ENCODE data around the gene NT5C1B.

NT5C1B gene

DNA sequence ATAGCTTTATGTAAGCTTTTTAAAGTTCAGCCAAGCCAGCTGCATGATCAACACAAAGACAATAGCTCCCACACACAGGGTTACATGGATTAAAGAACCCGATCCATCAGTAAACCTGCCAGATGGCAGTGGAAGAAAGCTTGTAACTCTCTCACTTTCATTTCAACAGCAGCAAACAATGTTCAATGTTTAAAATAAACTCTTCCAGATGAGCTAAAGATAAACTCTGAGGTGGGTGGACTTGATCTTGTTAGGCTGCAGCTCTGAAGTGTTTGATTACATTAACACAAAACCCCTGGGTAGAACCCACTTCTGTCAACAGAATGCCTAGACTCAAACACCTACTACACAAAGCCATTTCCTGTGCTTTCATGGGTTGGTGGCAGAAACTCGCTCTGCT, 42.8 kb downstream of the NT5C1B start:
- no peak overlapping the region for H3K14ac ChIP-seq (ENCODE audit: low read length)
- no peak overlapping the region for H4K91ac ChIP-seq (ENCODE audit: low read depth, low read length, poor library complexity)
- H2AK5ac ChIP-seq (ENCODE audit: low read depth, low read length), result no peak overlapping the region
- H2BK15ac ChIP-seq (ENCODE audit: low read length), result no peak overlapping the region
- H3K23ac ChIP-seq (ENCODE audit: low read depth, low read length, poor library complexity), result no peak overlapping the region
- H3K18ac ChIP-seq (ENCODE audit: low read length), result no peak overlapping the region
- no peak overlapping the region for H3K4ac ChIP-seq (ENCODE audit: low read length)
- no peak overlapping the region for H2BK5ac ChIP-seq (ENCODE audit: low read length)
- H2BK120ac ChIP-seq (ENCODE audit: low read depth, low read length), result no peak overlapping the region
- no peak overlapping the region for H2BK12ac ChIP-seq (ENCODE audit: low read length)
- no peaks in the 10 kb centered on the region for H3K27me3 ChIP-seq (ENCODE audit: control insufficient read depth in 3 of 3, insufficient read depth in 3 of 3, low read depth in 1 of 3, low read length in 3 of 3)
- H3K4me1 ChIP-seq (ENCODE audit: control insufficient read depth in 2 of 2, insufficient read depth in 1 of 2, low read depth in 1 of 2, low read length in 2 of 2), result no peaks in the 10 kb centered on the region
- H2AFZ ChIP-seq (ENCODE audit: low read length), result peak overlapping the region; percentile 71
- H3K9ac ChIP-seq (ENCODE audit: low read depth, low read length, poor library complexity), result no peak overlapping the region
- no peaks in the 10 kb centered on the region for H3K9me3 ChIP-seq (replicated peaks in 1 of 2; ENCODE audit: control insufficient read depth in 2 of 2, insufficient read depth in 1 of 2, low read depth in 1 of 2, low read length in 2 of 2)
- no peaks in the 10 kb centered on the region for H3K79me1 ChIP-seq (ENCODE audit: low read depth, low read length)
- no peaks in the 10 kb centered on the region for H3K36me3 ChIP-seq (replicated peaks in 1 of 2; ENCODE audit: control insufficient read depth in 2 of 2, insufficient read depth in 2 of 2, low read length in 2 of 2)
- no peak overlapping the region for H3K4me3 ChIP-seq (ENCODE audit: low read length in 2 of 2)
- WGBS, 2 donors (ENCODE audit: extremely low coverage in 2 of 2, insufficient read length in 2 of 2, insufficient replicate concordance in 1 of 2), result no CpG with 5 or more reads among the region's 2 CpGs
- H3K27ac ChIP-seq (replicated peaks; ENCODE audit: low read length), result no peak overlapping the region
- H3K4me2 ChIP-seq (ENCODE audit: insufficient read depth, low read length, poor library complexity, severe bottlenecking), result no peak overlapping the region
- H4K8ac ChIP-seq (ENCODE audit: low read depth, low read length), result no peak overlapping the region
- no peak for DNase-seq (ENCODE audit: low spot score)

- H3K4ac ChIP-seq (ENCODE audit: low read length), result no peak overlapping the region
- H2BK5ac ChIP-seq (ENCODE audit: low read length), result no peak overlapping the region
- H3K23ac ChIP-seq (ENCODE audit: low read depth, low read length, poor library complexity), result no peak overlapping the region
- H3K9me3 ChIP-seq (replicated peaks in 1 of 2; ENCODE audit: control insufficient read depth in 2 of 2, insufficient read depth in 1 of 2, low read depth in 1 of 2, low read length in 2 of 2), result no peaks in the 10 kb centered on the region
- no peak overlapping the region for H2AK5ac ChIP-seq (ENCODE audit: low read depth, low read length)
- no peak overlapping the region for H2BK15ac ChIP-seq (ENCODE audit: low read length)
- H3K9ac ChIP-seq (ENCODE audit: low read depth, low read length, poor library complexity), result no peak overlapping the region
- H4K91ac ChIP-seq (ENCODE audit: low read depth, low read length, poor library complexity), result no peak overlapping the region
- H3K27ac ChIP-seq (replicated peaks; ENCODE audit: low read length), result no peak overlapping the region
- WGBS, 2 donors (ENCODE audit: extremely low coverage in 2 of 2, insufficient read length in 2 of 2, insufficient replicate concordance in 1 of 2), result no CpG with 5 or more reads among the region's 4 CpGs
- no peaks in the 10 kb centered on the region for H3K36me3 ChIP-seq (replicated peaks in 1 of 2; ENCODE audit: control insufficient read depth in 2 of 2, insufficient read depth in 2 of 2, low read length in 2 of 2)
- H2BK12ac ChIP-seq (ENCODE audit: low read length), result no peak overlapping the region
- no peak overlapping the region for H3K14ac ChIP-seq (ENCODE audit: low read length)
- no peak overlapping the region for H3K4me3 ChIP-seq (ENCODE audit: low read length in 2 of 2)
- DNase-seq (ENCODE audit: low spot score), result no peak
- H3K27me3 ChIP-seq (ENCODE audit: control insufficient read depth in 3 of 3, insufficient read depth in 3 of 3, low read depth in 1 of 3, low read length in 3 of 3), result no peaks in the 10 kb centered on the region
- H2BK120ac ChIP-seq (ENCODE audit: low read depth, low read length), result no peak overlapping the region
- no peaks in the 10 kb centered on the region for H3K4me1 ChIP-seq (ENCODE audit: control insufficient read depth in 2 of 2, insufficient read depth in 1 of 2, low read depth in 1 of 2, low read length in 2 of 2)
- no peak overlapping the region for H4K8ac ChIP-seq (ENCODE audit: low read depth, low read length)
- H3K79me1 ChIP-seq (ENCODE audit: low read depth, low read length), result no peaks in the 10 kb centered on the region
- no peak overlapping the region for H2AFZ ChIP-seq (ENCODE audit: low read length)
- no peak overlapping the region for H3K4me2 ChIP-seq (ENCODE audit: insufficient read depth, low read length, poor library complexity, severe bottlenecking)
- H3K18ac ChIP-seq (ENCODE audit: low read length), result no peak overlapping the region
Observed at GRCh38 chr2:18545384-18545783, 44.0 kb downstream of the NT5C1B start.

GRCh38 chr2:18544171-18544570, 45.2 kb downstream of the NT5C1B start:
- no peak overlapping the region for H3K18ac ChIP-seq (ENCODE audit: low read length)
- no peak for DNase-seq (ENCODE audit: low spot score)
- no CpG with 5 or more reads among the region's 3 CpGs for WGBS, 2 donors (ENCODE audit: extremely low coverage in 2 of 2, insufficient read length in 2 of 2, insufficient replicate concordance in 1 of 2)
- H2BK5ac ChIP-seq (ENCODE audit: low read length), result no peak overlapping the region
- H3K4ac ChIP-seq (ENCODE audit: low read length), result no peak overlapping the region
- H3K4me3 ChIP-seq (ENCODE audit: low read length in 2 of 2), result no peak overlapping the region
- no peak overlapping the region for H2BK15ac ChIP-seq (ENCODE audit: low read length)
- H3K4me2 ChIP-seq (ENCODE audit: insufficient read depth, low read length, poor library complexity, severe bottlenecking), result no peak overlapping the region
- no peaks in the 10 kb centered on the region for H3K27me3 ChIP-seq (ENCODE audit: control insufficient read depth in 3 of 3, insufficient read depth in 3 of 3, low read depth in 1 of 3, low read length in 3 of 3)
- no peaks in the 10 kb centered on the region for H3K4me1 ChIP-seq (ENCODE audit: control insufficient read depth in 2 of 2, insufficient read depth in 1 of 2, low read depth in 1 of 2, low read length in 2 of 2)
- H3K14ac ChIP-seq (ENCODE audit: low read length), result no peak overlapping the region
- H2BK12ac ChIP-seq (ENCODE audit: low read length), result no peak overlapping the region
- no peaks in the 10 kb centered on the region for H3K36me3 ChIP-seq (replicated peaks in 1 of 2; ENCODE audit: control insufficient read depth in 2 of 2, insufficient read depth in 2 of 2, low read length in 2 of 2)
- H3K79me1 ChIP-seq (ENCODE audit: low read depth, low read length), result no peaks in the 10 kb centered on the region
- H2BK120ac ChIP-seq (ENCODE audit: low read depth, low read length), result no peak overlapping the region
- no peak overlapping the region for H3K9ac ChIP-seq (ENCODE audit: low read depth, low read length, poor library complexity)
- H3K9me3 ChIP-seq (replicated peaks in 1 of 2; ENCODE audit: control insufficient read depth in 2 of 2, insufficient read depth in 1 of 2, low read depth in 1 of 2, low read length in 2 of 2), result no peaks in the 10 kb centered on the region
- H2AFZ ChIP-seq (ENCODE audit: low read length), result no peak overlapping the region
- no peak overlapping the region for H4K8ac ChIP-seq (ENCODE audit: low read depth, low read length)
- no peak overlapping the region for H3K23ac ChIP-seq (ENCODE audit: low read depth, low read length, poor library complexity)
- H4K91ac ChIP-seq (ENCODE audit: low read depth, low read length, poor library complexity), result no peak overlapping the region
- H2AK5ac ChIP-seq (ENCODE audit: low read depth, low read length), result no peak overlapping the region
- H3K27ac ChIP-seq (replicated peaks; ENCODE audit: low read length), result no peak overlapping the region

DNA sequence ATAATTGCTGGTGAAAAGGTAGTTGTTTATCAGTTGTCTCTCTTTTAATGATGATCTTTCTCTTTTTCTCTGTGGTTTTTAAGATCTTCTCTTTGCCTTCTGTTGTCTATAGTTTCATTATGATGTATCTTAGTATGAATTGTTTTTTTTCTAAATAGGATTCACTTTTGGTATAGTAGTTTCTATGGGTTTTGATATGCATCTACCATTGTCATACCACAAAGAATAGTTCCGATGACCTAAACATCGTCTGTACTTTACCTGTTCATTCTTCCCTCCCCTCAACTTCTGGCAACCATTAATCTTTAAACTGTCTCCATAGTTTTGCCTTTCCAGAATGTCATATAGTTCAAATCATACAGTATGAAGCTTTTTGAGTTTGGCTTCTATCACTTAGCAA, 48.5 kb downstream of the NT5C1B start:
- H2BK120ac ChIP-seq (ENCODE audit: low read depth, low read length), result no peak overlapping the region
- H3K4me1 ChIP-seq (ENCODE audit: control insufficient read depth in 2 of 2, insufficient read depth in 1 of 2, low read depth in 1 of 2, low read length in 2 of 2), result no peaks in the 10 kb centered on the region
- no peak overlapping the region for H3K14ac ChIP-seq (ENCODE audit: low read length)
- H3K9ac ChIP-seq (ENCODE audit: low read depth, low read length, poor library complexity), result no peak overlapping the region
- H3K18ac ChIP-seq (ENCODE audit: low read length), result no peak overlapping the region
- no peaks in the 10 kb centered on the region for H3K79me1 ChIP-seq (ENCODE audit: low read depth, low read length)
- H2AFZ ChIP-seq (ENCODE audit: low read length), result no peak overlapping the region
- H3K4me3 ChIP-seq (ENCODE audit: low read length in 2 of 2), result no peak overlapping the region
- no peak overlapping the region for H2BK12ac ChIP-seq (ENCODE audit: low read length)
- H2AK5ac ChIP-seq (ENCODE audit: low read depth, low read length), result no peak overlapping the region
- no peak overlapping the region for H3K4me2 ChIP-seq (ENCODE audit: insufficient read depth, low read length, poor library complexity, severe bottlenecking)
- WGBS, 2 donors (ENCODE audit: extremely low coverage in 2 of 2, insufficient read length in 2 of 2, insufficient replicate concordance in 1 of 2), result no CpG with 5 or more reads among the region's 2 CpGs
- H2BK5ac ChIP-seq (ENCODE audit: low read length), result no peak overlapping the region
- no peak overlapping the region for H4K91ac ChIP-seq (ENCODE audit: low read depth, low read length, poor library complexity)
- no peak for DNase-seq (ENCODE audit: low spot score)
- no peaks in the 10 kb centered on the region for H3K27me3 ChIP-seq (ENCODE audit: control insufficient read depth in 3 of 3, insufficient read depth in 3 of 3, low read depth in 1 of 3, low read length in 3 of 3)
- no peak overlapping the region for H2BK15ac ChIP-seq (ENCODE audit: low read length)
- H3K27ac ChIP-seq (replicated peaks; ENCODE audit: low read length), result no peak overlapping the region
- H3K9me3 ChIP-seq (replicated peaks in 1 of 2; ENCODE audit: control insufficient read depth in 2 of 2, insufficient read depth in 1 of 2, low read depth in 1 of 2, low read length in 2 of 2), result no peaks in the 10 kb centered on the region
- H3K23ac ChIP-seq (ENCODE audit: low read depth, low read length, poor library complexity), result no peak overlapping the region
- H3K36me3 ChIP-seq (replicated peaks in 1 of 2; ENCODE audit: control insufficient read depth in 2 of 2, insufficient read depth in 2 of 2, low read length in 2 of 2), result no peaks in the 10 kb centered on the region
- H4K8ac ChIP-seq (ENCODE audit: low read depth, low read length), result no peak overlapping the region
- no peak overlapping the region for H3K4ac ChIP-seq (ENCODE audit: low read length)

Data from neuronal stem cell (in vitro differentiated cells).